GM12878 (cell line): ENCODE measurements around the gene GLT8D2. TPM values are rescaled to one million over a fixed set of nuclear protein-coding genes. Genes with fewer than 3 reads are reported as not detected.

Source experiments
- ATAC-seq: fragments of 200-7000 bp; cut with Tn5 transposase; 3 replicates; pipeline ENCODE4 v1.9.1; 2020; ENCODE audit warnings: mild to moderate bottlenecking, moderate library complexity
- BruUV-seq: library from RNA; stranded (reverse); fragments of 400-500 nt; replicated peaks from 2 replicates; lab custom pipeline; 2021; lab: Mats Ljungman, UMichigan
- CTCF ChIA-PET: fragments of 300-600 bp; sonication (Branson Sonifier 250); formaldehyde crosslinking; extraction: SDS; loops from one replicate; lab custom pipeline; 2021; ENCODE audit warnings: inconsistent platforms; lab: Yijun Ruan, JAX
- POLR2A ChIA-PET: fragments of 350-600 bp; formaldehyde crosslinking; extraction: SDS; loops from one replicate; lab custom pipeline; 2021; ENCODE audit warnings: inconsistent platforms; lab: Charles Lee
- RAD21 ChIA-PET: fragments of 300-600 bp; sonication (Branson Sonifier 250); formaldehyde crosslinking; loops from one replicate; lab custom pipeline; 2023; ENCODE audit warnings: antibody characterized with exemption; ENCODE audit not compliant: unreplicated experiment; lab: Charles Lee
- SMC1A ChIA-PET: fragments of 300-600 bp; sonication (Branson Sonifier 250); formaldehyde crosslinking; loops from one replicate; lab custom pipeline; 2023; ENCODE audit not compliant: unreplicated experiment, uncharacterized antibody; lab: Charles Lee
- DNase-seq: peaks from one replicate; pipeline ENCODE4 v3.0.0-alpha.2; 2011; ENCODE audit warnings: low read depth, low spot score
- FAIRE-seq: peaks from 3 replicates; lab custom pipeline; 2011; peaks lifted over from hg19 to GRCh38; lab: Jason Lieb, UNC
- H2AFZ ChIP-seq: 2 replicates; pipeline ENCODE4 v1.6.0; 2011; ENCODE audit warnings: low read depth, low read length, control low read depth; ENCODE audit not compliant: control insufficient read depth
- H3K27ac ChIP-seq: 2 replicates; pipeline ENCODE4 v1.5.1; 2011; ENCODE audit warnings: control low read depth; ENCODE audit not compliant: control insufficient read depth, insufficient read depth
- H3K27me3 ChIP-seq, 2 experiments: replicated peaks in 1 of 2; 2 replicates each; pipeline versions ENCODE4 v1.6.0 to v1.6.1; 2011; ENCODE audit warnings: low read length in 1 of 2; ENCODE audit not compliant: control insufficient read depth in 2 of 2, insufficient read depth in 2 of 2
- H3K36me3 ChIP-seq, 2 experiments: 2 replicates each; pipeline ENCODE4 v1.5.1; 2011; ENCODE audit warnings: low read length in 1 of 2; ENCODE audit not compliant: control insufficient read depth in 2 of 2, insufficient read depth in 2 of 2
- H3K4me1 ChIP-seq: 2 replicates; pipeline ENCODE4 v1.6.1; 2011; ENCODE audit warnings: mild to moderate bottlenecking, low read length, moderate library complexity, mixed read lengths; ENCODE audit not compliant: control insufficient read depth, insufficient read depth
- H3K4me2 ChIP-seq: 2 replicates; pipeline ENCODE4 v1.6.0; 2011; ENCODE audit warnings: control low read depth; ENCODE audit not compliant: control insufficient read depth, insufficient read depth
- H3K4me3 ChIP-seq: fragments of 200-600 bp; sonication (generic); 2 replicates; pipeline ENCODE4 v1.5.1; 2016
- H3K79me2 ChIP-seq: 2 replicates; pipeline ENCODE4 v1.6.0; 2011; ENCODE audit warnings: low read length; ENCODE audit not compliant: control insufficient read depth, insufficient read depth
- H3K9ac ChIP-seq: 2 replicates; pipeline ENCODE4 v1.8.0; 2011; ENCODE audit warnings: low read length, control low read depth, mixed read lengths; ENCODE audit not compliant: control insufficient read depth, insufficient read depth
- H3K9me3 ChIP-seq: replicated peaks from 3 replicates; pipeline ENCODE4 v1.5.1; 2011; ENCODE audit warnings: mild to moderate bottlenecking, low read length; ENCODE audit not compliant: control insufficient read depth, insufficient read depth
- H4K20me1 ChIP-seq: 2 replicates; pipeline ENCODE4 v1.6.0; 2011; ENCODE audit not compliant: control insufficient read depth, insufficient read depth
- BACH1 ChIP-seq: fragments of 450-650 bp; IDR thresholded peaks from 2 replicates; pipeline ENCODE4 v1.6.1; 2017; ENCODE audit warnings: mild to moderate bottlenecking, borderline replicate concordance
- HDGF ChIP-seq: fragments of 450-650 bp; IDR thresholded peaks from 2 replicates; pipeline ENCODE4 v1.6.1; 2016; ENCODE audit warnings: antibody characterized with exemption
- JUND ChIP-seq: IDR thresholded peaks from 2 replicates; pipeline ENCODE4 v1.6.1; 2012; ENCODE audit warnings: low read depth, mild to moderate bottlenecking, low read length, improper control_type of control experiment, moderate library complexity
- MLLT1 ChIP-seq: fragments of 450-650 bp; IDR thresholded peaks from 2 replicates; pipeline ENCODE4 v1.6.1; 2016; ENCODE audit warnings: mild to moderate bottlenecking
- MYC ChIP-seq: IDR thresholded peaks from 2 replicates; pipeline ENCODE4 v1.6.1; 2011; ENCODE audit warnings: mild to moderate bottlenecking, low read length, moderate library complexity, inconsistent platforms; ENCODE audit not compliant: insufficient read depth, insufficient replicate concordance, insufficient read length, severe bottlenecking
- RBBP5 ChIP-seq: fragments of 200-600 bp; sonication (generic); conservative IDR thresholded peaks from 2 replicates; pipeline ENCODE4 v1.6.1; 2016
- SMAD1 ChIP-seq: fragments of 450-650 bp; IDR thresholded peaks from 2 replicates; pipeline ENCODE4 v1.6.1; 2018; ENCODE audit warnings: mild to moderate bottlenecking, low read depth; ENCODE audit not compliant: partially characterized antibody
- WRNIP1 ChIP-seq: IDR thresholded peaks from 2 replicates; pipeline ENCODE4 v1.6.1; 2011; ENCODE audit warnings: low read depth, low read length, improper control_type of control experiment, borderline replicate concordance
- WGBS: methylation state at CpG from one replicate; pipeline ENCODE4 v1.1.6; 2016; ENCODE audit warnings: low lambda C conversion rate; ENCODE audit not compliant: insufficient replicate concordance, insufficient coverage; ENCODE audit errors: missing lambda C conversion rate; 5-methylcytosine and 5-hydroxymethylcytosine counted together
- in situ Hi-C: fragments of 300-500 bp; cut with MboI; formaldehyde crosslinking; loops from 9 replicates; pipeline ENCODE4 v1.14.3; 2018; ENCODE audit warnings: mixed read lengths
- intact Hi-C: fragments of 100-400 bp; cut with micrococcal nuclease; formaldehyde crosslinking; loops from one replicate; pipeline ENCODE4 v1.14.2; 2022; ENCODE audit not compliant: unreplicated experiment
- polyA plus RNA-seq, 11 experiments: library from polyadenylated mRNA; depleted of rRNA in 4 of 11; unstranded in 6 of 11; stranded (reverse) in 5 of 11; fragments of >200 nt; fragmentation: Nextera tagmentation in 4 of 11; fragmentation: Illumina TruSeq in 1 of 11; extraction: Ambion mirVana in 4 of 11; extraction: Trizol in 1 of 11; gene quantifications; 1 replicate in 1 of 11; 2 replicates in 10 of 11; pipeline versions ENCODE4 v1.2.1 to v1.2.3, GENCODE V29; 2011 to 2016; ENCODE audit warnings: inconsistent platforms in 2 of 11, missing spikeins in 2 of 11, low read depth in 1 of 11
- total RNA-seq, 4 experiments: library from RNA; depleted of rRNA in 3 of 4; stranded (reverse); fragments of >200 nt in 3 of 4; fragmentation: Illumina TruSeq in 1 of 4; extraction: Trizol in 1 of 4; gene quantifications; 2 replicates each; pipeline versions ENCODE4 v1.2.1 to v1.2.3, GENCODE V29; 2013 to 2021
- TF ChIP-seq, protein P1 (sequence below): IDR thresholded peaks from 2 replicates; pipeline ENCODE4 v1.6.1; 2012; ENCODE audit warnings: improper control_type of control experiment, low read depth, low read length; ENCODE audit not compliant: insufficient replicate concordance

Gene GLT8D2
- total and polyA plus RNA-seq, 10 of the 15 experiments (the other 5 are each of a cell fraction or from before 2014, with no cell fraction given), result 0.06 to 0.80 (median 0.37) TPM; not detected in 1

GRCh38 chr12:104048162-104048561, 1.8 kb downstream of the GLT8D2 start:
- ChIA-PET SMC1A (no interaction called here), RAD21 (no interaction called here), CTCF (no interaction called here), POLR2A (no interaction called here)
- Histone ChIP-seq H3K4me1 (no peaks in the 10 kb centered on the region), H3K27me3 (peaks cover 0 to 4% of the 10 kb centered on the region in 2 experiments; a peak in 3 of 4 replicates), H3K4me3 (no peak overlapping the region), H3K36me3 (no peaks in the 10 kb centered on the region), H3K4me2 (no peak overlapping the region), H4K20me1 (no peaks in the 10 kb centered on the region), H2AFZ (no peak overlapping the region), H3K9me3 (no peaks in the 10 kb centered on the region), H3K79me2 (no peaks in the 10 kb centered on the region), H3K9ac (no peak overlapping the region), H3K27ac (no peak overlapping the region)
- 81% methylated on average over 5 of the region's 5 CpGs for WGBS
- in situ Hi-C loops (no loop called here), intact Hi-C loops (no loop called here)
- no TSS peak for BruUV-seq
- ATAC-seq (no peak), FAIRE-seq (no peak), DNase-seq (no peak)
- TF ChIP-seq MLLT1 (no peak), SMAD1 (no peak), JUND (no peak)

DNA sequence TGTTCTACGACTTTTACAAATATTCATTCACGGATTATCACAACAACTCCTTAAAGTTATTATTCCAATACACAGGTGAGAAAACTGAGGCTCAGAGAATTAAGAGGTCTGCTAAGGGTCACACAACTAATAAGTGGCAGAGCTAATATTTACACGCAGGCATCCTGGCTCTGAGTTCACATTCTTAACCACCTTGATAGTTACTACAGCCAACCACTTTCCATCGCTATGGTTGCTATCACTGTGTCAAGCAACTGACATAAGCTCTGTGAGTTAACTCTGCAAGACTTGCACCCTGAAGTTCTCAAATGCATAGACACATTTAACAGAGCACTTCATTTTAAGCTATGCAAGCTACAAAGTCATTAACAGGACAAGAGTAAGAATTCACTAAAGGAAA, 3.7 kb downstream of the GLT8D2 start:
- RAD21 ChIA-PET, result interaction anchor here (1.4 kb wide), 1 partner anchor 12 kb away, joined by 3 read pairs; no protein-coding TSS in a partner anchor
- BruUV-seq, result no TSS peak

More for the DNA sequence above, 3.7 kb downstream of the GLT8D2 start:
- in situ Hi-C loops (no loop called here), intact Hi-C loops (no loop called here)
- ChIA-PET POLR2A (interaction anchor here (1.3 to 1.4 kb wide), 2 partner anchors 17 to 75 kb away, joined by 3 read pairs; partner anchors contain the start of gene HCFC2), SMC1A (interaction anchor here (1.6 kb wide), 1 partner anchor 63 kb away, joined by 6 read pairs; no protein-coding TSS in a partner anchor), CTCF (interaction anchor here (1.3 to 2.3 kb wide), 3 partner anchors 12 to 63 kb away, joined by 3 to 12 read pairs (median 7); no protein-coding TSS in a partner anchor)
- FAIRE-seq (no peak), DNase-seq (no peak), ATAC-seq (no peak)
- Histone ChIP-seq H3K4me2 (no peak overlapping the region), H3K9me3 (no peaks in the 10 kb centered on the region), H2AFZ (no peak overlapping the region), H3K4me3 (no peak overlapping the region), H3K27me3 (peaks cover 0 to 4% of the 10 kb centered on the region in 2 experiments; a peak in 3 of 4 replicates), H4K20me1 (no peaks in the 10 kb centered on the region), H3K9ac (no peak overlapping the region), H3K4me1 (no peaks in the 10 kb centered on the region), H3K27ac (no peak overlapping the region), H3K36me3 (no peaks in the 10 kb centered on the region), H3K79me2 (no peaks in the 10 kb centered on the region)
- TF ChIP-seq, protein P1, sequence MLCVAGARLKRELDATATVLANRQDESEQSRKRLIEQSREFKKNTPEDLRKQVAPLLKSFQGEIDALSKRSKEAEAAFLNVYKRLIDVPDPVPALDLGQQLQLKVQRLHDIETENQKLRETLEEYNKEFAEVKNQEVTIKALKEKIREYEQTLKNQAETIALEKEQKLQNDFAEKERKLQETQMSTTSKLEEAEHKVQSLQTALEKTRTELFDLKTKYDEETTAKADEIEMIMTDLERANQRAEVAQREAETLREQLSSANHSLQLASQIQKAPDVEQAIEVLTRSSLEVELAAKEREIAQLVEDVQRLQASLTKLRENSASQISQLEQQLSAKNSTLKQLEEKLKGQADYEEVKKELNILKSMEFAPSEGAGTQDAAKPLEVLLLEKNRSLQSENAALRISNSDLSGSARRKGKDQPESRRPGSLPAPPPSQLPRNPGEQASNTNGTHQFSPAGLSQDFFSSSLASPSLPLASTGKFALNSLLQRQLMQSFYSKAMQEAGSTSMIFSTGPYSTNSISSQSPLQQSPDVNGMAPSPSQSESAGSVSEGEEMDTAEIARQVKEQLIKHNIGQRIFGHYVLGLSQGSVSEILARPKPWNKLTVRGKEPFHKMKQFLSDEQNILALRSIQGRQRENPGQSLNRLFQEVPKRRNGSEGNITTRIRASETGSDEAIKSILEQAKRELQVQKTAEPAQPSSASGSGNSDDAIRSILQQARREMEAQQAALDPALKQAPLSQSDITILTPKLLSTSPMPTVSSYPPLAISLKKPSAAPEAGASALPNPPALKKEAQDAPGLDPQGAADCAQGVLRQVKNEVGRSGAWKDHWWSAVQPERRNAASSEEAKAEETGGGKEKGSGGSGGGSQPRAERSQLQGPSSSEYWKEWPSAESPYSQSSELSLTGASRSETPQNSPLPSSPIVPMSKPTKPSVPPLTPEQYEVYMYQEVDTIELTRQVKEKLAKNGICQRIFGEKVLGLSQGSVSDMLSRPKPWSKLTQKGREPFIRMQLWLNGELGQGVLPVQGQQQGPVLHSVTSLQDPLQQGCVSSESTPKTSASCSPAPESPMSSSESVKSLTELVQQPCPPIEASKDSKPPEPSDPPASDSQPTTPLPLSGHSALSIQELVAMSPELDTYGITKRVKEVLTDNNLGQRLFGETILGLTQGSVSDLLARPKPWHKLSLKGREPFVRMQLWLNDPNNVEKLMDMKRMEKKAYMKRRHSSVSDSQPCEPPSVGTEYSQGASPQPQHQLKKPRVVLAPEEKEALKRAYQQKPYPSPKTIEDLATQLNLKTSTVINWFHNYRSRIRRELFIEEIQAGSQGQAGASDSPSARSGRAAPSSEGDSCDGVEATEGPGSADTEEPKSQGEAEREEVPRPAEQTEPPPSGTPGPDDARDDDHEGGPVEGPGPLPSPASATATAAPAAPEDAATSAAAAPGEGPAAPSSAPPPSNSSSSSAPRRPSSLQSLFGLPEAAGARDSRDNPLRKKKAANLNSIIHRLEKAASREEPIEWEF, result no peak
- no peak for TF ChIP-seq WRNIP1
- TF ChIP-seq BACH1, result no peak
- TF ChIP-seq SMAD1, result no peak
- no peak for TF ChIP-seq RBBP5
- no peak for TF ChIP-seq MYC
- TF ChIP-seq HDGF, result no peak
- 82% methylated on average over 4 of the region's 4 CpGs for WGBS
